GM18517 (cell line): Measurements from ENCODE around the gene ASCC3.
A peak's percentile ranks its signal among the peaks of the same experiment; 100 is the strongest.
"Not testable (repeated sequence)": the region's sequence is repeated elsewhere in the genome, so short reads cannot be mapped to it uniquely, and the experiment has no call there.

Experiments
- ATAC-seq: cut with Tn5 transposase; IDR thresholded peaks from one replicate; pipeline ENCODE4 v1.9.1; 2021; ENCODE audit warnings: mild to moderate bottlenecking, moderate library complexity; ENCODE audit not compliant: unreplicated experiment

ASCC3 gene

DNA sequence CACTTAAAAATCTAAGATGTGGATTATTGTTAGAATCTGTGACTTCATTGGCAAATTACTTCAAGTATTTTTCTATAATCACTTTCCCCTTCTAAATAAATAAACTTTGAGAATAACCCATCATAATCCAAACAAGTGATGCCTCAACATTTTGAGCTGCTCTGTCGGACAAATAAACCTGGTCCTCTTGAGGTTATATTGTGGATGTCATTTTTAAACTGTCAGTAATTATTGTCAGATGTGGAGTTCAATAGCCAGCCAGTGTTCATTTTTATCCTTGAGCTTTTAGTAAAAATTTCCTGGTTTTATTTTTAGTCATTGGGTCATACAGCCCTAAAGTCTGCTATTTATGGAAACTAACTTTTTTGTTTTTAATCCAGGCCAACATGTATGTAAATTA is 9.5 kb upstream of the ASCC3 start:
- not testable (repeated sequence) for ATAC-seq

DNA sequence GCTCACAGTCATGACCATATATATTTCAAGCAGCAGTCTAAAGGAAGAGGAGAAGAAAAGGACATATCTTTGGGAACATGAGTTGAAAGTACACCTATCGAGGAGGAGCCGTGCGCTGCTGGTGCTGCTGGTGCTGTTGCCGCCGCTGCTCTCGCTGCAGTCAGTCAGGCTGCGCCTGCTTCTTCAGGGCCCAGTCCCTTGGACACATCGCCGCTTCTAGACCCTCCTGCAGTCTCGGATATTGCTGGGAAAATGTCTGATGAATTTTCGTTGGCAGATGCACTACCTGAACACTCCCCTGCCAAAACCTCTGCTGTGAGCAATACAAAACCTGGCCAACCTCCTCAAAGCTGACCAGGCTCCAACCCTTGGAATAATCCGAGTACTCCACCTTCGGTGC is 8.2 kb upstream of the ASCC3 start:
- ATAC-seq, result no peak

DNA sequence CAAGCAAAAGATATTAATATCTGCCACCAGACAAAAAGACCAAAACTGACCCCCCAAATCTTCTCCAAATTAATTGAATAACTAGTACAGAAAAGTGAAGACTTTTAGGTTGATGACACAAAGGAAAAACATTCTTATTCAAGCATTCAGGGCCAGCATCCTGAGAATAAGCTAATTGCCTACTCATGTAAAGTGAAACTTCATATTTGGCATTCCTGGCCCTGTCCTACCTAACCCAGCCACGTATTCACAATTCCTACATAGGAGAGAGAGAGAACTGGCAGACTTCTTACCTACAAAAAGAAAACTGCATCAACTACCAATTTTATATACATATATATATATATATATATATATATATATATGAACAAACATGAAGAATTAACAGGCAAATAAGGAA is 4.9 kb upstream of the ASCC3 start:
- no peak for ATAC-seq

DNA sequence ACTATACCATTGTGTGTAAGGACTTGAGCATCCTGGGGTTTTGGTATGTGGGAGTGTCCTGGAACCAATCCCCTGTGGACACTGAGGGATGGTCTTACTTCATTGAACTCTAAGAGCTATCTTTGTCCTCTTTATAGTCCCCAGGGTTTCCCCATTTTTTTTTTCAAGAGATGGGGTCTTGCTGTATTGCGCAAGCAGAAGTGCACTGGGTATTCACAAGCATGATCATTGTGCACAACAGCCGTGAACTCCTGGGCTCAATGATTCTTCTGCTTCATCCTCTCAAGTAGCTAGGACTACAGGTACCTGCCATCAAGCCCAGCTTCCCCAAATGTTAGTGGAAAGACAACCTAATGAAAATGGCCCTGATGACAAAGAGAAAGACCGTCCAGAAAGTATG is 2.2 kb upstream of the ASCC3 start:
- no peak for ATAC-seq

DNA sequence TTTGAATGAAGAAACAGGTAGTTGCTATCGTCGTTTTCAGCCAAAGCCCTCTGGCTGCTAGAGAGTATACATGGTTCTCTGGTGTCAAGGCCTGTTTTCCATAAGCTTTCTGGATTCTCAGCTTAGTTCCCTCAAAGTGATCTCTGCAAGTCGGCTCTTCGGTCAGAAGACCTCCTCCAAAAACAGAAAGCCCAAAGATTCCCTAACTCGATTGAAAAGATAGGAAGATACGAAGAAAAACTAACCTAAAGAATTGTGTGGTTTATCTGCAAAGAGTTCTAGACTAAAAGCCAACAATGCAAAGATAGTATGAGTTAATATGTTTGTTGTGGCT is 545 bp upstream of the ASCC3 start:
- no peak for ATAC-seq

DNA sequence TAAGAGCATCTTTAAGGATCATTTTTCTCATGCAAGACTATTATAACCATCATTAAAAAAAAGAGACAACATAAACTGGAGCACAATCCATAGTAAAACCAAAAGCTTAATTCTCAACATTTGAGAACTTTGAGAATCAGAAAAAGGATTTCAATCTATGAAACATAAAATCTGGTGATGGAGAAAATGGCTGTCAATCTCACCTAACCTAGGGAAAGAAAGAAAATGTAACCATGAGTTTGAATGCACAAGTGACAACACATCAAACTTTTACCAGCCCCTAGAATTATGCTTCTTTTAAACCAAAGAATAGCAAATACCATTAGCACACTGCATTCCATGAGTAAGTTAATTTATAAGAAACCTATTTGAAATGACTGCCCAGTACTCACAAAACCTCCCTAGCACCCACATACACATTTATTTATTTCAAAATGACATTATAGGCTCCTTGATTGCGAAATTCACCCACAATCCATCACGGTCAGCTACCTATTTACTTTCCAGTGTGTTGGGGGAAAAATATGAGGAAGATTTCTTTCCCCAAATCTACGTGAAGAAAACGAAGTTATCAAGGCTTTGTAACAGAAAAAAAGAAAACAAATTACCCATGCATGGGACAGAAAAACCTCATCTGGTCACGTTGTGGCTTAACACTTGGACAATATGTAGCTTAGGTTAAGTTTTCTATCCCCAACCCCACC is 828 bp downstream of the ASCC3 start:
- no peak for ATAC-seq

DNA sequence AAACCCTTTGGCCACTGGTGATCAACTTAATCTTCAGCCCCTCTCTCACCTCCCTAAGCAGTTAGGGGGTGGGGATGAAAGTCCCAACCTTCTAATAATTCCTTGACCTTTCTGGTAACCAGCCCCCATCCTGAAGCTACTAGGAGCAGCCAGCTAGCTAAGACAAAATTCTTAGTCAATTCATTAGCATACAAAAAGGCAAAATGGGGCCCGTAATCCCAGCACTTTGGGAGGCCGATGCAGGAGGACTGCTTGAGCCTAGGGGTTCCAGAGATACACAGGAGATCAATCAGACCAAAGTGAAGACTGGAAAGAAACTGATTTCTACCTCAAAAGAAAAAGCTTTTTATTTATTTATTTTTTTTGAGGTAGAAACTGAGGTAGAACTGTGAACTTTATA is 1.8 kb downstream of the ASCC3 start:
- no peak for ATAC-seq

DNA sequence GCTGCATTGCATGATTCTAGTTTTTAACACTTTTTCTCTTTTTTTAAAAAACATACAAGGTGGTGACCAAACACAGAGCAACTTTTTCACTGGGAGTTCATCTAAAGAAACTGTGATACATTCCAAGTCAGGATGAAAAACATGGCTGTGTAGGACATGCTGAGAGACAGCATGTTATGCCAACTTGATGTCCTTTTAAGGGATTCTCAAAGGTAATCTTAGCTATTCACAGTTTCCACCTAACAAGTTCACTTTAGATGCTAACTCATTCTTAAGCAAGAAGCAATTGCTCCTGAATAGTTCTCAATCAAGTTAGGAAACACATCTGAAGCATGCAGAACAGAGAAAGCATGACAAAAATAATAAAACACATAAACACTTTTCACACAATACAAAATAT is 3.3 kb downstream of the ASCC3 start:
- ATAC-seq, result no peak

DNA sequence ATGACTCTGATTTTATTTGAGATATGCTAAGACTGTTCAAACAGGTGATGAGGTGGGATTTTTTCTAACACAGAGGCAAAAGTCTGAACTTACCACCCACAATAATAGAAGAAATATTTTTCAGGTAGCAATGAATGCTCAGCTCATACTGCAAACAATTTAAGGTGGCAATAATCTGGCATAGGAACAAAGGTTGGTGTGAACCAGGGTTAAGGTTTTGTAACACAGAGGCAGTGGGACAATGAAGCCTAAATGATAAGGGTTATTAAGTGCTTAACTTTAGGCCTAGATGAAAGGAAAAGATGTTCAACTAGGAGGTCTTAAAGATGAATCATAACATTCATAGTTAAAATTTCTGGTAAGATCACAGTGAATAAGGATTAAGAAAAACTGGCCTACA is 4.9 kb downstream of the ASCC3 start:
- no peak for ATAC-seq

DNA sequence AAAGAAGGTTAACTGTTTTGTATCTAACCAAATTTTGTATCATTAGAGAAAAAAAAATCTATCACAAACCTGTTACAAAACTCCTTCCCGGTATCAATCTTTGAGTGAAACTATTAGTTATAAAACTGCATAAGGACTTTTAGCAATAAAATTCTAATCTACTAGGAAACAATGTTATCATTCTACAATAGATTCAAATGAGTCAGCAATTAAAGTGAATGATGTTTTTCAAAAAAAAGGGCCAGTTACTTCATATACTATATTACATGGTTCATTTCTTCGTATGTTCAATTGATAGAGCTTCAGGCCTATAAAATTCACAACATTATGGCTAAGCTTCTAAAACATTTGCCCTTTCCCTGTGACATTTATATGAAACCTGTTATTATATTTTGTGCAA is 15.6 kb downstream of the ASCC3 start:
- no peak for ATAC-seq

DNA sequence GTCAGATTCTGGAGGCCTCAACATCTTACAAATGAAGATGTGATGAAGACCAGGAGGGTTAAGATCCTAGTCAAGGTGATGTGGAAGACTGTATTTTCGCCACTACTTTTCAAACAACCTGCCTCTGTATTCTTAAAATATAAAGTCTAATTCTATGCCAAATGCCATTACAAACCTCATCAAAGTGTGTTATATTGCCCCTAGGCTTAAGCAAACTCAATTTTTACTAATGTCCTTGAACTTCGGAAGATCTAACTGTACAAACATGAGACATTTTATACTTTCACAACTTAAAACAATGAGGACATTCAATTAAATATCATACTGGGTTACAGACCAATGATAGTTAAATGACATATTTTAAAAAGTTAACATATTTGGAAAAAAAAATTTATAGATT is 19.1 kb downstream of the ASCC3 start:
- no peak for ATAC-seq

DNA sequence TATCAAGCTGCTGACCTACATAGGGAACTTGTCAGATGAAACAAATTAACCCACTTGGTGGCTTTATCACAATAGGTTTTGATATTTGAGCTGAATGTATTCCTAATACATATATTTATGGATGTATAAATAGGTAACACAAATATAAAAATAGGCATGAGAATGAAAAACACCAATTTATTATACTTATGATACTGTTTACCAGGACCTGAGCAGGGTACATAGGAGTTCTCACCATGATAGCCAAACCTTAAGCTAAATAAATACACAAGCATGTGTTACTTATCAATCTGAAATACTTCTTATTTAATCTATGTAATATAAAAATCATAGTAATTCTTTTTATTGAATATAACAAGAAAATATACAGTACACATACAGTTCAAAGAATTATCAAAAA is 25.0 kb downstream of the ASCC3 start:
- ATAC-seq, result no peak

DNA sequence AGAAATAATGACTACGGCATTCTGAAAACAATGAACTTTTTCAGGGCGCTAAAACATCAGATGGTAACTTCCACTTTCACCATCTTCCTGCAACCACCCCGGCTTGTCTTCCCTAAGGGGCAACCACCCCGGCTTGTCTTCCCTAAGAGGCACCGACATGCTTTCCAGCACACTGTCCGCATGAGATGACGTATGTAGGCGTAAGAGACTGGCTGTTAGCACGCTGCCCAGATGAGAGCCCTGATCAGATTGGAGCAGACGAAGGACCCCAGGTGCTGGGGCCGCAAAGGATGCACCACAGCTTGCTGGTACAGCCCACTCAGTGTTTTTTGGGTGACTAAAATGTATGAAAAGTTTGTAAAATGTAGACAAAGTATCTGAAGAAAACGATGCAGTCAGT is 29.3 kb downstream of the ASCC3 start:
- ATAC-seq, result no peak

DNA sequence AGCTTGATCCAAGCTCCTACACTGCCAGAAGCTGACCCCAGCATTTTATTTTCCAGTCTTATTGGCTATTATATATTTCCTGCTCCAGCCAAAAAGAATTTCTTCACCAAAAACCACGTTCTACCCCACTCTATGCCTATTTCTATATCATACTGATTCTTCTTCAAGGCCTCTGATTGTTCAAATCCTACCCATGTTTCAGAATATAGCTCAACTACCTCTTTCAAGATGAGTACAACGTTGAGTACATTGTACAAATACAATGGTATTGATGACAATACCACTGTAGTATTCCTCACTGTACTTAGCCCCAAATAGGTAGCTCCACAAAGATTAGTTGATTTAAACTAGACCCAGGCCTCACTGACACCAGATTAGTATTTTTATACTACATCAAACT is 31.0 kb downstream of the ASCC3 start:
- ATAC-seq, result no peak

DNA sequence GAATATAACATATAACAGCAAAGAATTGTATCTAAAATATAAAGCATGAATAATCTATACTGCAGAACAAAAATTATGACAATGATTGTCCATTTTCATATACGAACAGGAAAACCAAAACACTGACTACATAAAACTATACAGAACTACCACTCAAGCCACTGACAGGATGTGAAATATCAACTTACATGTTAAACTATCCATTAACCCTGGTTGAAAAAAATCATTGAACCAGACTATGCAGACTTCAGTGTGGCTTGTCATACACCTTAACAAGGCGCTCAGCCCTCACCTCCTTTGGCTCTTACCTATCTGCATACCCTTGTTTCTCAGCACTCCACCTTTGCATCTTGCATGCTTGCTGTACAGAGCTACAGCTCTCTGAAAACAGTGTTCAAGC is 34.9 kb downstream of the ASCC3 start:
- peak; percentile 51 for ATAC-seq

DNA sequence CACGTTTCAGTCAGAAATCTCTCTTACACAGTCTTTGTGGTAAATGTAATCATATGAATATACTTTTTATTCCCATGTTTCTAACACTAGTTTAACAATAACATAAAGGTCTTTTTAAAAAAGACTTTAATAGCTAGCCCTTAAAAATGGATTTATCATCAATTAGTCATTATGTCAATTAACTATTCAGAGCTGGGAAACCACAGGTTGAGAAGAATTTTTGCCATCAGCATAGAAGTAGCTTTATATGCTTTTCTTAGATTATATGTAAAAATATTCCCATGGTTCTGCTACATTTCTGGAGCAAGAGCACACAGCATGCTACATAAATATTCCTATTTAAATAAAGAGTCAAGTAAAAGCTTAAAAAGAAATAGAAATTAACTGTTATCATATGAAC is 35.5 kb downstream of the ASCC3 start:
- ATAC-seq, result no peak

DNA sequence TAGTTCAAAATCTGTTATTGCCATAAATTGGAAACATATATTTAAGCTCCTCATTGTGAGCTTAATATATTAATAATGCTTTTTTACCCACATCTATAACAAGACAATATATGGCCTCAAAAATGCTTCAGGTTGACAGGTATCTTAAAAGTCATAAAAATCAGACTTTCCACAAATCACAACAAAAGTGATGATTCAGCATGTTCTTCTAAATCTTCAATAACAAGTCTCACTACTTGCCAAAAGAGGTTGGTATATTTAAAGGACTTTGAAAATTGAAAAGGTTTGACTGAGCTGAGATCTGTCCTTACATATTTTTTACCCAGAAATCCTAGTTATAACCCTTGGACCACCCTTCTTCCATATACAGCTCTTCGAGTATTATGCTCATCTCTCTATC is 41.7 kb downstream of the ASCC3 start:
- no peak for ATAC-seq

DNA sequence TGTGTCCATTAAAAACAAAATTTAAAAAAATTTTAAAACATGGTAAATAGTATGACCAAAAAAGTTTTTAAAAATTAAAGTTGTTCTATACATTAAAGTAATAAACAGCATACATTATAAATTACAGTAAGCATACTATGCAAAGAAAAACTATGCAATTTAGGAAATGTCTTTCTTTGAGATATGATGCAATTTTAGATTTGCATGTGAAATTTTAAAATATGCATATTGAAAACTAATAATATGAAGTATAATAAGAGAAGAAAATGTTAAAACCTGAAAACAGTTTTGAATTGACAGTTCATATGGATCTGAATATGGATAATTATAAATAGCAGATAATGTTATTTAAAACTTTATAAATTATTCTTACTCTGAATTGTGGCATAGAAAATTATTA is 43.1 kb downstream of the ASCC3 start:
- no peak for ATAC-seq

DNA sequence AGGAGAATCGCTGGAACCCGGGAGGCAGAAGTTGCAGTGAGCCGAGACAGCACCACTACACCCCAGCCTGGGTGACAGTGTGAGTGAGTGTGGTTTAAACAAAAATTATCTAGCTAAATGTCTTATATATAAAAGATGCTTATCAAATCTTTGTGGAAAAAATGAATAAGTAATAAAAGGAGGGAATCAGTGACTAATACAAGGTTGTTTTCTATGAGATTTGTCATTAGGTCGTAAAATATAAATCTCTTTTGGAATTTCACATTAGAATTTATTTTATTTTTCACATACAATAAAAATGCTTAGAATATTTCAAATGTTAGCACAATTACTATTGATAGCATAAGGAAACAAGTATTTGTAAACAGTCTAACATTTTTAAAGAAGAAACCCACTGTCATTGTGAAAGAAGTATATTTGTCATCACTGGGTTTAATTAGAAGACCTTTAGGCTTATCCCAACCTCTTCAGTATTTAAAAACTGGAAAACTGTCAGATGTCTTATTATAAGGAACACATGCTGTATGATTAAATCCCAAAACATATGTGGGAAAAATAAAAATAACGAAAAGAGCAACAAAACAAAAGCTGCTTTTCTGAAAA is 47.1 kb downstream of the ASCC3 start:
- no peak for ATAC-seq

DNA sequence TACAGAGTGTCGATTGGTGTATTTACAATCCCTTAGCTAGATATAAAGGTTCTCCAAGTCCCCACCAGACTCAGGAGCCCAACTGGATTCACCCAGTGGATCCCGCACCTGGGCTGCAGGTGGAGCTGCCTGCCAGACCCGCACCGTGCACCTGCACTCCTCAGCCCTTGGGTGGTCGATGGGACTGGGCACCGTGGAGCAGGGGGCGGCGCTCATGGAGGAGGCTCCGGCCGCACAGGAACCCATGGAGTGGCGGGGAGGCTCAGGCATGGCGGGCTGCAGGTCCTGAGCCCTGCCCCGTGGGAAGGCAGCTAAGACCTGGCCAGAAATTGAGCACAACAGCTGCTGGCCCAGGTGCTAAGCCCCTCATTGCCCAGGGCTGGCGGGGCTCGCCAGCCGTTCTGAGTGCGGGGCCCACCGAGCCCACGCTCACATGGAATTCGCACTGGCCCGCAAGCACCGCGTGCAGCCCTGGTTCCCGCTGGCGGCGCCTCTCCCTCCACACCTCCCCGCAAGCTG is 52.0 kb downstream of the ASCC3 start:
- ATAC-seq, result not testable (repeated sequence)

DNA sequence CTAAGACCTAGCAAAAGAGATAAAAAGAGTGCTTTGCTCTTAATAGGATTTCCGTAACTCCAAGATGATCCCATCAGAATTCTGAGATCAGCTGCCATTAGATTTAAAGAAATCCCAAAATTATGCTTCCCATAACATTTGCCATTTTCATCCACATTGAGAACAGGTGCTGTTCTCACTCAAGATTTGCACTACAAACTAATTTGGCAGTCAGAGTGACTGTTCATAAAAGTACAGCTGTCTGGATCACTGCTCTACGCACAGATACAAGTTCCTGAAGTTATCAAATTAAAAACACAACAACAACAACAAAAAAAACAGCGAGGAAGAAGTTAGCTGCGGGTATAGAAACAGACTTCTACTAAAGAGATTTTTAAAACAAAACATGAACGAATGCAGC is 58.1 kb downstream of the ASCC3 start:
- no peak for ATAC-seq

DNA sequence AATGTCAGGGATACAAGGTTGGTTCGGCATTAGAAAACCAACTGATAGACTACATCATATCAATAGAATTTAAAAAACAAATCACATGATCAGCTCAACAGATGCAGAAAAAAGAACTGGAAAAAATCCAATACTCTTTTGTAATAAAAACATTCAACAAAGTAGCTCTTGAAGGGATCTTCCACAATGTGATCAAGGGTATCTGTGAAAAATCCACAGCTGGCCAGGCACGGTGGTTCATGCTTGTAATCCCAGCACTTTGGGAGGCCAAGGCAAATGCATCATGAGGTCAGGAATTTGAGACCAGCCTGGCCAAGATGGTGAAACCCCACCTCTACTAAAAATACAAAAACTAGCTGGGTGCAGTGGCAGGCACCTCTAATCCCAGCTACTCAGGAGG is 63.1 kb downstream of the ASCC3 start:
- no peak for ATAC-seq

DNA sequence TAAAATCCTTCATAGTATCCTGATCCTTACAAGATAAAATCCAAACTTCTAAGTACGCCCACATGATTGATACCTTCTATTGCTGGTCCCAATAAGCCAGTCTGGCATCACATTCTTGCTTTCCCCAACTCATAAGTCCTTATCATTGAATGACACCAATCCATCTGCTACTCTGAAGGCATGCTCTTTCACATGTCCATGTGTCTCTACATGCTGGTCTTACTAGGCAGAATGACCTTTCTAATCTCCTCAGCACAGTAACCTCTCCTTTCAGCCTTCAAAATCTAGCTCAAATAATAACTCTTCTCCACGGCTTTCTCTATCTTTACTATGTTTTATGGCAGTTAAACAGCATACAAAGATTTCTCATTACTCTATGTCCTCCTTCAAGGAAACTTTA is 71.1 kb downstream of the ASCC3 start:
- no peak for ATAC-seq
